HL-60 (cell line): ENCODE results near the gene RAPGEF2.

Source experiments
- POLR2AphosphoS5 ChIP-seq: IDR thresholded peaks from 2 replicates; pipeline ENCODE4 v1.6.1; 2012; ENCODE audit warnings: low read depth
- TF ChIP-seq, protein P1 (sequence below): IDR thresholded peaks from one replicate; pipeline ENCODE4 v1.5.1; 2011; ENCODE audit warnings: low read length, control low read depth, inconsistent platforms; ENCODE audit not compliant: insufficient read depth

DNA sequence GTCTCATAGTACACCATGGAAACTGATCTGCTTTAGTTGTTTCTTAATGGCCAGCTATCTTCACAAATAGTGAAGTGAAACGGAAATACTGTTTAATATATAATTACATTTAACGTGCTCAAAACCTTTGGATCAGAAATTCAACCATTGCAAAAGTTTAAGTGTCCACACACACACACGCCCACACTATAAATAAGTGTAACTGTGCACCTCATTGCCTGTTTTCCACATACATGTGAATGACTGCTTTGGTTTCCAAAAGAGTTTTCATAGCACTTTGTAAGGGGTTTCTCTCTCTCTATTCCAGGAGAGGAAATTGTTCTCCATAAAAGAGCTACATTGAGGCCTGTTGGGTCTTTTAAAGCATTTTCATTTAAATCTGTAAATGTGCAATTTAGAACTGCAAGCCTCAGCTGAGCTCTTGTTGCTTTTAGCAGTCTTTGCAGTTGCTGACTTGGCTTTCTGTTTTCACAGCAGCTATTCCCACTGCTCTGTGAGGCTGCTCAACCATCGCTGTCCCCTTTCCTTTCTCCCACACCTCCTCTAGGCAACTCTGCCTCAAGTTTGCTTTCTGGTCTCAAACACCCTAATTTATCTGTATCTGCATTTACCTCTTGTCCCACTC is 94.5 kb downstream of the RAPGEF2 start:
- no peak for TF ChIP-seq POLR2AphosphoS5
- TF ChIP-seq, protein P1, sequence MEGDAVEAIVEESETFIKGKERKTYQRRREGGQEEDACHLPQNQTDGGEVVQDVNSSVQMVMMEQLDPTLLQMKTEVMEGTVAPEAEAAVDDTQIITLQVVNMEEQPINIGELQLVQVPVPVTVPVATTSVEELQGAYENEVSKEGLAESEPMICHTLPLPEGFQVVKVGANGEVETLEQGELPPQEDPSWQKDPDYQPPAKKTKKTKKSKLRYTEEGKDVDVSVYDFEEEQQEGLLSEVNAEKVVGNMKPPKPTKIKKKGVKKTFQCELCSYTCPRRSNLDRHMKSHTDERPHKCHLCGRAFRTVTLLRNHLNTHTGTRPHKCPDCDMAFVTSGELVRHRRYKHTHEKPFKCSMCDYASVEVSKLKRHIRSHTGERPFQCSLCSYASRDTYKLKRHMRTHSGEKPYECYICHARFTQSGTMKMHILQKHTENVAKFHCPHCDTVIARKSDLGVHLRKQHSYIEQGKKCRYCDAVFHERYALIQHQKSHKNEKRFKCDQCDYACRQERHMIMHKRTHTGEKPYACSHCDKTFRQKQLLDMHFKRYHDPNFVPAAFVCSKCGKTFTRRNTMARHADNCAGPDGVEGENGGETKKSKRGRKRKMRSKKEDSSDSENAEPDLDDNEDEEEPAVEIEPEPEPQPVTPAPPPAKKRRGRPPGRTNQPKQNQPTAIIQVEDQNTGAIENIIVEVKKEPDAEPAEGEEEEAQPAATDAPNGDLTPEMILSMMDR = no peak
